GM19463 (cell line): ENCODE results near the gene GRID2.

ENCODE experiments used
- ATAC-seq: cut with Tn5 transposase; IDR thresholded peaks from one replicate; pipeline ENCODE4 v1.9.1; 2021; ENCODE audit warnings: mild to moderate bottlenecking, moderate library complexity; ENCODE audit not compliant: unreplicated experiment

Gene GRID2

DNA sequence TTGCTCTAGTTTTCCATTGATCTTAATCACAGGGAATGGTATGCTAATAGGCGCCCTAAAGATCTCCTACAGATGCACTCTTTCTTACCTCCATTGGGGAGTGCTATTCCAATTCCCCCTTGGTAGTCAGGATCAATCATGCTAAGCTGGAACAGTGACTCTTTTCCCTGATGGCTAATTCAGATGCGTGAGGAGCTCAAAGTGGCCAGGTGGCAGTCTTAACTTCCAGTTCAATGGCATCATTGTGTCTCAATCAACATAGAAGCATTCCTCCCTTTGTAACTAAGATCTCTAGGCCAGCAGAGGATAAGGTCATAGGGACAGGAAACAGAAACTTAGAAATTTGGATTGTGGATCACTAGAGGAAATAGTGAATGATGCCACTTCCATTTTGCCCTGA, 216.8 kb downstream of the GRID2 start:
- no peak for ATAC-seq

DNA sequence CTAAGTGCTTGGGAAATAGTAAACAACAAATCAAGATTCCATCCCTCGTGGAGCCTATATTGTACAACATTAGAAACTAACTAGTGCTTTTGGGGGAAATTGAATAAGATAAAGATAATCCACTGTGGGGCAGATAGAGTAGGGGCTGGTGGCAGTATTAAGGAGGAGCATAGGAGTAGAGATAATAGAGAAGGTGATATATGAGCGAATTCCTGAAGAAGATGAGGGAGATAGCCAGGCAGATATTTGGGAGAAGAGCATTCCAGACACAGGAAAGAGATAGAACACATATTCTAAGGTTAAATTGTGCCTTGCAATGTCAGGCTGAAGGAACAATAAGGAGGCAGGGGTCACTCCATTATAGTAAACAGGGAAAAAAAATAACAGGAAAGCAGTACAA, 218.2 kb downstream of the GRID2 start:
- ATAC-seq: no peak

DNA sequence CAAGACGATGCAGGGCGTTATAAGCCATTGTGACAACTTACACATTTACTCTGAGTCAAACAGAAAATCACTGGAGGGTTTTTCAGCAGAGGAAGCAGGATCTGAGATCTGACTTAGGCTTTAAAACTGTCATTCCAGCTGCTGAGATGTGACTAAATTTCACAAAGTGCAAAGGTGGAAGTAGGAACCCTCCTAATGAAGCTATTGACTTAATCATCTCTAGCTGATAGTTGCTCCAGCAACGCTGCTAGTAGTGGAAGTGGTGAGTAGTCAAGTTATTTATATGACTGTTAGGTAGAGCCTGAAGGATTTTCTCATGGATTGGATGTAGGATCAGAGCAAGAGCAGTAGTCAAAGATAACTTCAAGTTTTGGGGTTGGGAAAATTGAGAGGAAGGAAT, 218.6 kb downstream of the GRID2 start:
- no peak for ATAC-seq

DNA sequence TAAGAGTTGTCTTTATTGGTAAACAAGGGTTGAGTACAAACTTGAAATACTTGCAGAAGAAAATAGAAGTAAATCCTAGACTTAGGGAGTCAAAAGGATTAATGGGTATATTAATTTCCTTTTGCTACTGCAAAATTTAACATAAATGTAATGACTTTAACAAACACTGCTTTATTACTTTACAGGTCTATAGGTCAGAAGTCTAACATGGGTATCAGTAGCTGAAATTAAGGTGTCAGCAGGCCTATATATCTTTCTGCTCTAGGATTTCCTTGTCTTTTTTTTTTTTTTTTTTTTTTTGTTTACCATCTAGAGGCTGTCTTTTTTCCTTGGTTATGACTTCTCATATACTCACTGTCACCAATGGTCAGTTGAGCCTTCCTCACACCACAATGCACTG, 220.4 kb downstream of the GRID2 start:
- ATAC-seq: no peak

DNA sequence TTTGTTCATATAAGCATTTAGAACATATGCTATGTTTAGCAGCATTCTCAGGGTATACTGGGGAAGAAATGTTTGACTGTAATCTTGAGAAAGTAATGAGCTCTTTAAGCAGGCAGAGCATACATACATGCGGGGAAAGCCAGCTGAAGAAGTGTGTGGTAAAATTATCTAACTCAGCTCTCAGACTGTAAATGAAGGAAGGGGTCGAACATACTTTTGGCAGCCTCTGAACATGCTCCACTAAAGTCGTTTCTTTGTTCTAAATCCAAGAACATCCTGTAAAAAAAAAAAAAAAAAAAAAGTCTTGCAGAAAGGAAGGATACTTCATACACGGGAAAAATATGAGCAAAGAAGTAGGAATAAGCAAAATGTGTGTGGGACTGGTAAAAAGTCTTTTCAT, 224.8 kb downstream of the GRID2 start:
- ATAC-seq: no peak

DNA sequence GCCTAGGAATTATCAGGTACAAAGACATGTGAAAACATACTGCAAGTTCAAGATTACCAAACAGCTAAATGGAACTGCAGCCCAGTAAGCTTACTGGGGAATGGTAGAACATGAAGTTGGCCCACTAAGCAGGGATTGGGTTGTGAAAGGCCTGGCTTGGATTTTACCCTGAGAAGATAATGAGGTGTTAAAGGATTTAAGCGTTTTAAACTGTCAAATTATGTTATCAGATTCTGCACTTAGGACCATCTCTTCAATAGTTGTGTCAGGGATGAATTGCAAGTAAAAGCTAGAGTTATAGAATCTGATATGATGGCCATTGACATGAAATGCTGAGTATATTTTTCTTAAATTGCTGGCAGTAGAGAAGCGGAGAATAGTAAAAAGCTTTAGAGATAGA, 225.7 kb downstream of the GRID2 start:
- no peak for ATAC-seq

DNA sequence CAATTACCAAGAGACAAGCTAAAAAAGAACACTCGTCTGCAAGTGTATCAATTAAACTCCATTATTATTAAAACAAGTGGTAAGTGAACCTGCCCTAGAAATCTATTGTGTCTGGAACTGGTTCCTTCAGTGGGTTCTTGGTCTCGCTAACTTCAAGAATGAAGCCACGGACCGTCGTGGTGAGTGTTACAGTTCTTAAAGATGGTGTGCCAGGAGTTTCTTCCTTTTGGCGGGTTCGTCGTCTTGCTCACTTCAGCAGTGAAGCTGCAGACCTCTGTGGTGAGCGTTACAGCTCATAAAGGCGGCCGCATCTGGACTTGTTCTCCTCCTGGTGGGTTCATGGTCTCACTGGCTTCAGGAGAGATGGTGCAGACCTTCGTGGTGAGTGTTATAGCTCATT, 231.8 kb downstream of the GRID2 start:
- ATAC-seq: no peak

DNA sequence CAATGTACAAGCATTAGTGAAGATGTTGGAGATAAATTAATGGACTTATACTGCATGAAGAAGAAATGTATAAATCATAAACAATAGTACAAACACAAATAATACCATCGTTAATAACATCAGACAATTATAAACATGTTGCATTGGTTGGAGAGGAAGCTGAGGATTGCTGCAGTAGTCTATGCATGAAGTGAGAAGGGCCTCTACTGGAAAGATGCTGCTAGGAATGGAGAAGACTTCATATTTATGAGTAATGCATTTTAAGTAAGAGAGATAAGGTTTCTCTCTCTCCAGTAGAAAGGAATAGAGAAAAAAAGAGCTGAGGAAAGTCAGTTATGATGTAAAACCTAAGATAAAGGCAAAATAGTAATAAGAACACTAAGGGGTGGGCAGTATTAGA, 247.8 kb downstream of the GRID2 start:
- ATAC-seq: no peak

DNA sequence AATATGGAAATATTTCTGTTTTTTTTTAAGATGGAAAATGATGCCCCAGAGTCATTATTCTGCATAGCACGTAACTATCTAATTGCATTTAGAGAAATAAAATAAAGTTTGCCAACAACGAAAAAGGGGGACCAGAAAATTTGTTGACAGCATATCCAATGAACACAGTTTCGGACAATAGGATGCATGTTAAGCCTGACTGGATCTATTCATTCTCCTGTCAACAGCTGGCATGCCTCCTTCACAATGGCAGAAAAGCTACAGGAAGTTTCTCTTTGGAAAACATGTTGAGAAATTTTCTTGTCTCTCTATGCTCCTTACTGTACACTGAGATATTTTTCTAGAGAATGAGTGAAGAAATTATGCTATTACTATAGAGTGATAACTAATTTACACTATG, 262.5 kb downstream of the GRID2 start:
- no peak for ATAC-seq

DNA sequence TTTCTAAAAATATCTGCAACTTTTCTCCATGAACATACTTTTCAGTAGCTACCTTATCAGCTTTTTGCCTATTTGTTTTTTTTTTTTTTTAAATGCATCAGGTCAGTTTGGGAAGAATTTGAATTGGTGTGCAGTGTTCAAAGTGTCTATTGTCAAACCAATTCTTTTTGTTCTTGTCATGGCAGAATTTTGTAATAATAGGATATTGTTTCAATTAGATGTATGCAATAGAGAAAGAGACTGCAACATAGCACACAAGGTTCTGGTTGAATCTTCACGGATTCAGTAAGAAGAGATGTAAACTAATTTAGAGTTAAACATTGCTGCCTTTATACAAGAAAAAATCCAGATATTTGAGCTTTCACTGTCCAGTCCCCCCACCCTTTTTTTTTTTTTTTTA, 277.1 kb downstream of the GRID2 start:
- no peak for ATAC-seq

DNA sequence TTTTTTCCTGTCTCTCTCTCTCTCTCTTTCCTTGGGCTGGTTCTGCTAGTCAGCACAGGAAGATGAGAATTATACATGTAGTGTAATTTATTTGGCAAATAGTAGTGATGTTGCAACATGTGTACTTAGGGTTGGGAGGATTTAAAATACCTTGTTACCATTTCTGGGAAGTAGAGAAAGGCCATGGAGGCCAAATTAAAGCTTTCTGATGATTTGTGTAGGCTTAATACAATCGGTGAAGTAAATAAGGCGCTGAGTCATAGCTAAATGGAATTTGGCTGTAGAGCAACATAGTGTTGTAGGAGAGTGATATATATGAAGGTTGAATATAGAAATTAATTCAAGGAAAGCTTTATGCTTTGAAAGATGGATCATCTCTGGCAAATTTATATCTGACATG, 295.3 kb downstream of the GRID2 start:
- ATAC-seq: no peak

DNA sequence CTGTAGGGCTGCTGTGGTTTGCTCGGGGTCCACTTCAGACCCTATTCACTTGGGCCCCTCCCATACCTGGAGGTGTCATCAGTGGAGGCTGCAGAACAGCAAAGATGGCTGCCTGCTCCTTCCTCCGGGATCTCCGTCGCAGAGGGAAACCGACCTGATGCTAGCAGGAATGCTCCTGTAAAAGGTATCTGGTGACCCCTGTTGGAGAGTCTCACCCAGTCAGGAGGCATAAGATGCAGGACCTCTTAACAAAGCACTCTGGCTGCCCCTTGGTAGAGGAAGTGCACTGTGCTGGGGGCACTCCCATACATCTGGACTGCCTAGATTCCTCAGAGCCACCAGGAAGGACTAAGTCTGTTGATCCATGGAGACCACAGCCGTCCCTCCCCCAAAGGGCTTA, 296.9 kb downstream of the GRID2 start:
- ATAC-seq: no peak

DNA sequence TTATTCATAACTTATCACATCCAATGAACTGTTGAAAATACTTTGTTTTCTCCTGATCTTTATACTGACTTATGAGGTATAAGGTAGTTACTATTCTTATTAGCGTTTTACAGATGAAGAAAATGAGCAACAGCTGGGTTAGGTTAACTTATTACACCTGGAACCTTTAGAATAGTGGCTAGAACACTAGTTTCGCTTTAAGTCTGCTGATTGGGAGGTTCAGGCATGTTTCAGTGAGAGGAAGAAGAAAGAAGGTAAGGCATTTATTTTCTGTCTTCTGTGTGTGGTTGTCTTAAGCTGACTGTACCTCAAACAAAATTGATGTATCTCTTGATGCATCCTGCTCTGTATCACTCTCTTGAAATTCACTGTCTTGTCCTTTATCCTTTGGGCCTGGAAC, 302.5 kb downstream of the GRID2 start:
- no peak for ATAC-seq

DNA sequence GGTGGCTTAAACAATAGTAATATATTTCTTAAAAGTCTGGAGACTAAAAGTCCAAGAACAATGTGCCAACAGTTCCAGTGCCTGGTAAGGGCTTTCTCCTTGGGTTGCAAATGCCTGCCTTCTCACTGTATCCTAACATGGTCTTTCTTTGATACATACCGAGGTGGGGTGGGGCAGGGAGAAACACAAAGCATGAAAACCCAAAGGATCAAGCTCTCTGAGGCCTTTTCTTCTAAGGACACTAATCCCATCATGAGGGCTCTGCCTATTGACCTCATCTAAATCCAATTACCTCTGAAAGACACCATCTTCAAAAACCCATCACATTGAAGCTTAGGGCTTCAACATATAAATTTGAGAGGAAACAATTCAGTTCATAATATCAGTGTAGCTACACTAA, 311.3 kb downstream of the GRID2 start:
- ATAC-seq: no peak

DNA sequence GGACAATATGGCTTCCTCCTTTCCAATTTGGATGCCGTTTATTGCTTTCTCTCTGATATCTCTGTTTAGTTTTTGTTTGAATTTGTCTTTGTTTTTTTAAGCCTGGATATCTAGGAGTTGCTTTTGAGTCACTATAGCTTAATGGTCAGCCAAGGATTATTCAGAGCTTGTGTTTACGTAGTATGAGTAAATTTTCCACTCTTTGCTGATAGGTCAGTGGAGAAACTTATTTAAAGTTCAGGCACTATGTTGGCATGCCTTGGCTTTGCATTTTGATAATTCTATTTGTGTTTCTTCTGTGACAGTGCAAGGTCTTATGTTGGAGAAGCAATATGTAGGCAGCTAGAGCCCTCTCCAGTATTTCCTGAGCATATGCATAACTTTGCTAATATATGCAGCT, 315.2 kb downstream of the GRID2 start:
- ATAC-seq: no peak

DNA sequence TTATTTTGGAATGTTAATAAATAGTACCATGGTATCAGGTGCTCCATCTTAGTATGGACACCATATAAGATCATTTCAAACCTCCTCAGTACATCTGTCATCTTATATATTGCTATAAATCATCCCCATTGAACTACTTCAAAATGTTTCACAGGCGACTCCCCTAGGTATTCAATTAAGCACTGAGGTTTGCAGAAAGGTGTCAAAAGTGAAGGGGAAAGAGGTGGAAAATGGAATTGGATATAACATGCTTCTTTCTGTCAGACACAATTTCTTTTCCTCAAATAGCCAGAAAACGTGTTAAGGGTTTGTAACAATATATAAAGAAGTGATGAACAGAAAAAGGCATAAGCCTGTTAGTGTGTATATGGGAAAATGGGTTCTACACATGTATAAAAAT, 325.5 kb downstream of the GRID2 start:
- no peak for ATAC-seq

DNA sequence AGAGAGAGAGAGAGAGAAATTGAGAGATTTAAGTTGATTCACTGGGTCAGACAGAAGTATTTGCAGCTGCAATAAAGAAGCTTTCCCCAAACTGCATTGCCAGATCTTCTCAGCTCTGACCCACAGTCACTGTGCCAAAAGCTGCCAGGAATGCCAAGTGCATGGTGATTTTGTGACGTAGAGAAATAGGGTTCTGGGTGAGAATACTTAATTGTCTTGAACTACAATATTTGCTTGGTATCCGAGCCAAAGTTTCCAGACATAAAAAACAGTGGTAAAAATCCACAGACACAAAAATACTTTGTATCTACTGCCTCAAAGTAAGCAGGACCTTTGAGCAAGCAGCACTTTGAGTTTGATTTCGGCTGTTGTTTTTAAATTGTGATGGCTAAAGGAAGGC, 331.1 kb downstream of the GRID2 start:
- ATAC-seq: no peak

DNA sequence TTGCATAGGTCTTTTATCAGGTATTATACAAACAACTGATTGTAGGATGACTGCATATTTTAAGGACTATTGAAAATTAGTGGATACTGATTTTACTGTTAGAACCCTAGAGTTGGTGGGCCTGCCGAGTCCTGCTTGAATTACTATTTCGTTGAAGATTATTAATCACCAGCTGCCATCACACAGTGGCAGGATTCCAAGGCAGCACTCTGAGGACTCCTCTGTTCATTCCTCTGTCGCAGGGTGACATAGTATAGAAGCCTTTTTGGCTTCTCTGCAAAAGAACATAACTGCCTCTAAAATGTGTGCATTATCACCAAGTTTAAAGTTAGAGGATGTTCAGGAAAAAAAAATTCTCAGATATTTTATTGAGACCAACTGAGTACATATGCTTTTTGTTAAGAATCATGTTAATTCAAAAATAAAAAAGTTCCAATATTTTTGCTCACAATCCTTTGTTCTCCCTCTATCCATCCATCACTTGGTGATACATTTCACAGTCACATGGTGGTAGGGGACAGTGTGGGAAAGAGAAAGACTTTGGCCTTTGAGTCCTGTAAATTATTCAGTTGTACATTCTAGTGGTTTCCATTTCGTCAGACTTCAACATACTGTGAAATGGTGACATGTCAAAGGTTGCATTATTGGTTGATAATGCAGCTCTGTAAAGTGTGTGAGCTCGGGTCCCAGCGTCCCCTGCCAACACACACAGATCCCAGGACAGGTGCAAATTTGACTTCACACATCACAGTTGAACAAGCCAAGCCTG, 332.5 kb downstream of the GRID2 start:
- ATAC-seq: no peak

DNA sequence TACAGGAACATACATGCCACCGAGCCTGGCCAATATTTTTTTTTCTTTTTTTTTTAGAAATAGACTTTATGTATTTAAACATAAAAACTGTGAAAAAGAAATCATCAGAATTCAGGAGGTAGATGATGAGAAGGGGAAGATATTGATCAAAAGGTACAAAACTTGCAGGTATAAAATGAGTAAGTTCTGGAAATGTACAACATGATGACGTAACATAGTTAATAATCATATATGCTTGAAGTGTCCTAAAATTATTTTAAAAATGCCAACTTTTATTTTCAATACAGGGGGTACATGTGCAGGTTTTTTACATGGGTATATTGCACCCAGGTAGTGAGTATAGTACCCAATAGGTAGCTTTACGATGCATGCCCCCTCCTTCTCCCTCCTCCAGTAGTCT, 337.6 kb downstream of the GRID2 start:
- no peak for ATAC-seq

DNA sequence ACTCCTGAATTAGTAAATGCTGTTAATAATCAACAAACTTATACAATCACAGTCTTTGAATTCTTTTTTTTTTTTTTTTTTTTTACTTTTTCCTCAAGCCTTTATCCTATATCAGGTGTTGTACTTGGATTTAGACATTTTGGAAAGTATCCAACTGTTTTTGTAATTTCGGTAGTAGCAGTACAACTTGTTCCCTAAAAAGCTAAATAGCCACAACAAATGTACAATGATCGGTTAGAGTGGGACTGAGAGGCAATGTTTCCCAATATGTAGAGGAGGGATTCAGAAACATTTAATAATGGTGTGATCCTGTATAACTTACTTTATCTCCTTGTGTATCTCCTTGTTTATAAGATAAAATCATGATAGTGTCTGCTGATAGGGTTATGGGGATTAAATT, 343.1 kb downstream of the GRID2 start:
- ATAC-seq: no peak

DNA sequence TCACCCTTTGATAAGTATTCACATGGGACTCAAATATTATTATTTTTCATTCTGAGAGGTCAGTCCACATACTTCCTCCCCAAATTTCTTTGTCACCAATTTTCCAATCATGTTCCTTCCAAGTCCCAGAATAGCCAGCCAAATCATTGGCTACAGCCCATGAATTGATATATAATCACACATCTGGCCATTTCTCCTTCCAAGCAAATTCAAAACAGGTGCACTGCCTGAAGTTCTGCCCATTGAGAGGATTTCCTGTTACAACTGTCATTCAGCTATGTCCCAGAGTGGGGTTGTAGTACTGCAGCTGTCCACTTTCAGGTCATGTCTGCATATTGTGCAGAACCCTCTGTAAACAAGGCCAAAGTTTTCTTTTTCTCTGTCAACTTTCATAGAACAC, 347.8 kb downstream of the GRID2 start:
- no peak for ATAC-seq

DNA sequence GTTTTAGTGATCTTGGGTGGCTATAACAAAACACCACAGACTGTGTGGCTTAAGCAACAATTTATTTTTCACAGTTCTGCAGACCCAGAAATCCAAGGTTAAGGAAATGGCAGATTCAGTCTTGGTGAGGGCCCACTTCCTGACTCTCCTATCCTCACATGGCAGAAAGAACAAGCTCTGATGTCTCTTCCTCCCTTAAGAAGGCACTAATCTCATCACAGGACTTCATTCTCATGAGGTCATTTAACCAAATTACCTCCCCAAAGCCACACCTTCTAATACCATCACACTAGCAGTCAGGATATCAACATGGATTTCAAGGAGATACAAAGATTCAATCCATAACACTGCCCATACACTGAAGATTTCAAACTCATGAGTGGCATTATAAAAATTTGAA, 350.3 kb downstream of the GRID2 start:
- ATAC-seq: no peak

DNA sequence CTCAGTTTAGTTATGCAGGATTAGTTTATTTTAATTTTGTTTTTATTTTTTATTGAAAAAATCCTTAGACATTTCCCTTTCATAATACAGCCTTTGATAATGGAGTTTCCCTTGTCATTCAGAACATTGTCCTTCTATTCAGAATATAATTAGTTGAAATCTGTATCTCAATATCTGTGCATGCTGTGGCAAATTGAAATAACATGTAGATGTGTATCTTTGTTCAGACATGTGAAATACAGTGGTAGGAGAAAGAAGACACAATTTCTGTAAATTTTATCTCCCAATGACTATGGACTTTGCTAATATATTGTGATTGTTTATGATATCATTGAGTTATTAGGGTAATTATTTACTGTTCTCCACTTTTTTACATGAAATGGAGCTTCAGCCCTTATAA, 353.9 kb downstream of the GRID2 start:
- no peak for ATAC-seq
